ENCODE data around the gene DAB1. TPM values are rescaled to one million over a fixed set of nuclear protein-coding genes. Genes with fewer than 3 reads are reported as not detected.

The DAB1 gene
- total and polyA plus RNA-seq, 10 of the 15 experiments (the other 5 are each of a cell fraction or from before 2014, with no cell fraction given): 0.02 to 0.10 (median 0.03) TPM; not detected in 5

GRCh38 chr1:57127976-57128375 is 295.9 kb downstream of the DAB1 start:
- ChIA-PET POLR2A (no interaction called here), CTCF (no interaction called here), SMC1A (ENCODE audit: uncharacterized antibody, unreplicated experiment) (interaction anchor here (2.1 kb wide), 1 partner anchor 10 kb away, joined by 5 read pairs; no protein-coding TSS in a partner anchor), RAD21 (ENCODE audit: unreplicated experiment) (no interaction called here)
- Histone ChIP-seq H4K20me1 (ENCODE audit: control insufficient read depth, insufficient read depth) (no peaks in the 10 kb centered on the region), H3K9me3 (replicated peaks; ENCODE audit: control insufficient read depth, insufficient read depth, low read length) (no peaks in the 10 kb centered on the region), H3K36me3 (ENCODE audit: control insufficient read depth in 2 of 2, insufficient read depth in 2 of 2, low read length in 1 of 2) (no peaks in the 10 kb centered on the region), H3K4me3 (no peak overlapping the region), H3K27ac (ENCODE audit: control insufficient read depth, insufficient read depth) (no peak overlapping the region), H2AFZ (ENCODE audit: control insufficient read depth, low read depth, low read length) (no peak overlapping the region), H3K4me2 (ENCODE audit: control insufficient read depth, insufficient read depth) (no peak overlapping the region), H3K9ac (ENCODE audit: control insufficient read depth, insufficient read depth, low read length) (no peak overlapping the region), H3K79me2 (ENCODE audit: control insufficient read depth, insufficient read depth, low read length) (no peaks in the 10 kb centered on the region), H3K27me3 (replicated peaks in 1 of 2; ENCODE audit: control insufficient read depth in 2 of 2, insufficient read depth in 2 of 2, low read length in 1 of 2) (peaks cover 0 to 2% of the 10 kb centered on the region in 2 experiments; a peak in 1 of 4 replicates), H3K4me1 (ENCODE audit: control insufficient read depth, insufficient read depth, low read length) (no peaks in the 10 kb centered on the region)
- in situ Hi-C loops (cut with MboI) (no loop called here), intact Hi-C loops (cut with micrococcal nuclease; ENCODE audit: unreplicated experiment) (no loop called here)
- 52% methylated on average over 6 of the region's 6 CpGs for WGBS (ENCODE audit: insufficient coverage, insufficient replicate concordance, low lambda C conversion rate, missing lambda C conversion rate)
- TF ChIP-seq ZBED1 (IDR thresholded peaks at IDR 0.05; ENCODE audit: borderline replicate concordance): no peak
- no TSS peak for BruUV-seq (replicated peaks)
- no peak for ATAC-seq
- FAIRE-seq: no peak
- DNase-seq (ENCODE audit: low read depth, low spot score): no peak

GRCh38 chr1:57124768-57125446 is 299.0 kb downstream of the DAB1 start:
- ChIA-PET CTCF (interaction anchor here (0.6 kb wide), 1 partner anchor 156 kb away, joined by 3 read pairs; no protein-coding TSS in a partner anchor), SMC1A (ENCODE audit: uncharacterized antibody, unreplicated experiment) (interaction anchor here (0.6 kb wide), 1 partner anchor 298 kb away, joined by 3 read pairs; no protein-coding TSS in a partner anchor), RAD21 (ENCODE audit: unreplicated experiment) (no interaction called here), POLR2A (no interaction called here)
- FAIRE-seq: no peak
- Histone ChIP-seq H3K4me1 (ENCODE audit: control insufficient read depth, insufficient read depth, low read length) (no peaks in the 10 kb centered on the region), H3K79me2 (ENCODE audit: control insufficient read depth, insufficient read depth, low read length) (no peaks in the 10 kb centered on the region), H3K4me3 (no peak overlapping the region), H3K36me3 (ENCODE audit: control insufficient read depth in 2 of 2, insufficient read depth in 2 of 2, low read length in 1 of 2) (no peaks in the 10 kb centered on the region), H3K9me3 (replicated peaks; ENCODE audit: control insufficient read depth, insufficient read depth, low read length) (no peaks in the 10 kb centered on the region), H3K4me2 (ENCODE audit: control insufficient read depth, insufficient read depth) (no peak overlapping the region), H4K20me1 (ENCODE audit: control insufficient read depth, insufficient read depth) (no peaks in the 10 kb centered on the region), H2AFZ (ENCODE audit: control insufficient read depth, low read depth, low read length) (no peak overlapping the region), H3K27ac (ENCODE audit: control insufficient read depth, insufficient read depth) (no peak overlapping the region), H3K27me3 (replicated peaks in 1 of 2; ENCODE audit: control insufficient read depth in 2 of 2, insufficient read depth in 2 of 2, low read length in 1 of 2) (no peaks in the 10 kb centered on the region), H3K9ac (ENCODE audit: control insufficient read depth, insufficient read depth, low read length) (no peak overlapping the region)
- intact Hi-C loops (cut with micrococcal nuclease; ENCODE audit: unreplicated experiment) (no loop called here), in situ Hi-C loops (cut with MboI) (no loop called here)
- DNase-seq (ENCODE audit: low read depth, low spot score): no peak
- ATAC-seq: peak; percentile 94
- 0% methylated on average over 5 of the region's 5 CpGs for WGBS (ENCODE audit: insufficient coverage, insufficient replicate concordance, low lambda C conversion rate, missing lambda C conversion rate)
- BruUV-seq (replicated peaks): no TSS peak
- TF ChIP-seq RELB (IDR thresholded peaks at IDR 0.05; ENCODE audit: low read depth): no peak
- TF ChIP-seq HDAC2 (IDR thresholded peaks at IDR 0.05): no peak
- no peak for TF ChIP-seq HCFC1 (IDR thresholded peaks at IDR 0.05; ENCODE audit: low read length)
- TF ChIP-seq ZNF274 (IDR thresholded peaks at IDR 0.05; ENCODE audit: insufficient read depth, insufficient read length): no peak
- TF ChIP-seq NFYB (IDR thresholded peaks at IDR 0.05; ENCODE audit: insufficient read depth, low read depth, low read length): no peak
- no peak; the same call in 1 of the 2 replicates for TF ChIP-seq GABPA (IDR thresholded peaks at IDR 0.05; ENCODE audit: low read depth)
- no peak for TF ChIP-seq MAX (IDR thresholded peaks at IDR 0.05; ENCODE audit: low read depth, low read length)
- no peak for TF ChIP-seq RAD21 (IDR thresholded peaks at IDR 0.05; ENCODE audit: insufficient read depth, low read depth, low read length)
- no peak for TF ChIP-seq CBFB (IDR thresholded peaks at IDR 0.05; ENCODE audit: low read depth)
- TF ChIP-seq PAX5 (IDR thresholded peaks at IDR 0.05; ENCODE audit: borderline replicate concordance, low read depth, low read length): no peak
- no peak for TF ChIP-seq ZNF207 (IDR thresholded peaks at IDR 0.05; ENCODE audit: borderline replicate concordance)
